HEK293 (cell line): ENCODE measurements around the gene PANX1.

ENCODE experiments used
- CTCF ChIA-PET: fragments of 350-600 bp; formaldehyde crosslinking; extraction: SDS; loops from one replicate; lab custom pipeline; 2021; ENCODE audit warnings: antibody characterized with exemption; lab: Yijun Ruan, JAX
- POLR2A ChIA-PET: fragments of 300-600 bp; formaldehyde crosslinking; extraction: SDS; loops from one replicate; lab custom pipeline; 2020; ENCODE audit warnings: antibody characterized with exemption, inconsistent platforms; lab: Yijun Ruan, JAX
- H3K27ac ChIP-seq: fragments of 200-500 bp; sonication (Bioruptor generic); 2 replicates; pipeline ENCODE4 v1.5.1; 2014; ENCODE audit warnings: low read depth, low read length, control low read depth, inconsistent platforms; ENCODE audit errors: extremely low read depth
- H3K36me3 ChIP-seq, 2 experiments: fragments of 200-500 bp in 1 of 2; sonication (Bioruptor generic) in 1 of 2; 1 replicate in 1 of 2; 2 replicates in 1 of 2; pipeline ENCODE4 v1.5.1; 2014 to 2017; ENCODE audit warnings: inconsistent platforms in 2 of 2, low read length in 2 of 2; ENCODE audit not compliant: control insufficient read depth in 2 of 2, insufficient read depth in 1 of 2
- H3K4me1 ChIP-seq: fragments of 200-500 bp; sonication (Bioruptor generic); 2 replicates; pipeline ENCODE4 v1.5.1; 2014; ENCODE audit warnings: mild to moderate bottlenecking, low read length, inconsistent platforms; ENCODE audit not compliant: control insufficient read depth, insufficient read depth
- H3K4me3 ChIP-seq: 2 replicates; pipeline ENCODE4 v1.5.1; 2011; ENCODE audit warnings: low read depth, mild to moderate bottlenecking, control low read depth, low read length, moderate library complexity
- H3K9me3 ChIP-seq: fragments of 200-500 bp; sonication (Bioruptor generic); 2 replicates; pipeline ENCODE4 v1.5.1; 2014; ENCODE audit warnings: low read depth, low read length, inconsistent platforms; ENCODE audit not compliant: control insufficient read depth, insufficient read depth
- EGR2 ChIP-seq: fragments of 450-650 bp; formaldehyde crosslinking; IDR thresholded peaks from 2 replicates; pipeline ENCODE4 v1.5.1; 2016; ENCODE audit warnings: low read depth, missing biosample characterization, missing genetic modification characterization
- FEZF1 ChIP-seq: fragments of 450-650 bp; formaldehyde crosslinking; IDR thresholded peaks from 2 replicates; pipeline ENCODE4 v1.5.1; 2016; ENCODE audit warnings: missing biosample characterization, missing genetic modification characterization
- GLI4 ChIP-seq: fragments of 450-650 bp; formaldehyde crosslinking; IDR thresholded peaks from 2 replicates; pipeline ENCODE4 v1.5.1; 2016; ENCODE audit warnings: missing biosample characterization, missing genetic modification characterization
- GLIS1 ChIP-seq: fragments of 450-650 bp; formaldehyde crosslinking; IDR thresholded peaks from 2 replicates; pipeline ENCODE4 v1.5.1; 2016; ENCODE audit warnings: missing biosample characterization, missing genetic modification characterization
- HOXD13 ChIP-seq: sonication (generic); formaldehyde crosslinking; IDR thresholded peaks from 2 replicates; pipeline ENCODE4 v1.8.0; 2022; ENCODE audit warnings: missing genetic modification reagents, borderline replicate concordance
- PRDM1 ChIP-seq: fragments of 450-650 bp; formaldehyde crosslinking; IDR thresholded peaks from 2 replicates; pipeline ENCODE4; 2016; ENCODE audit warnings: missing biosample characterization, missing genetic modification characterization
- PRDM4 ChIP-seq: fragments of 450-650 bp; formaldehyde crosslinking; IDR thresholded peaks from 2 replicates; pipeline ENCODE4 v1.5.1; 2017; ENCODE audit warnings: missing biosample characterization, missing genetic modification characterization
- SCRT1 ChIP-seq: fragments of 450-650 bp; formaldehyde crosslinking; IDR thresholded peaks from 2 replicates; pipeline ENCODE4 v1.5.1; 2016; ENCODE audit warnings: missing biosample characterization, missing genetic modification characterization, borderline replicate concordance
- YY2 ChIP-seq: fragments of 450-650 bp; formaldehyde crosslinking; IDR thresholded peaks from 2 replicates; pipeline ENCODE4 v1.5.1; 2016; ENCODE audit warnings: missing biosample characterization, missing genetic modification characterization
- ZBTB1 ChIP-seq: fragments of 450-650 bp; formaldehyde crosslinking; IDR thresholded peaks from 2 replicates; pipeline ENCODE4 v1.5.1; 2016; ENCODE audit warnings: missing biosample characterization, missing genetic modification characterization
- ZNF202 ChIP-seq: fragments of 450-650 bp; formaldehyde crosslinking; IDR thresholded peaks from 2 replicates; pipeline ENCODE4 v1.5.1; 2016; ENCODE audit warnings: missing biosample characterization, missing genetic modification characterization, borderline replicate concordance
- ZNF23 ChIP-seq: fragments of 450-650 bp; formaldehyde crosslinking; IDR thresholded peaks from 2 replicates; pipeline ENCODE4 v1.5.1; 2016; ENCODE audit warnings: missing biosample characterization, missing genetic modification characterization, borderline replicate concordance
- ZNF24 ChIP-seq: fragments of 450-650 bp; formaldehyde crosslinking; IDR thresholded peaks from 2 replicates; pipeline ENCODE4 v1.5.1; 2016; ENCODE audit warnings: missing biosample characterization, missing genetic modification characterization
- ZNF248 ChIP-seq: fragments of 450-650 bp; formaldehyde crosslinking; IDR thresholded peaks from 2 replicates; pipeline ENCODE4 v1.5.1; 2017; ENCODE audit warnings: missing biosample characterization, missing genetic modification characterization
- ZNF404 ChIP-seq: fragments of 450-650 bp; formaldehyde crosslinking; IDR thresholded peaks from 2 replicates; pipeline ENCODE4 v1.5.1; 2017; ENCODE audit warnings: missing biosample characterization, missing genetic modification characterization
- ZNF600 ChIP-seq: fragments of 450-650 bp; formaldehyde crosslinking; IDR thresholded peaks from 2 replicates; pipeline ENCODE4 v1.5.1; 2016; ENCODE audit warnings: missing biosample characterization, missing genetic modification characterization
- ZNF677 ChIP-seq: fragments of 450-650 bp; IDR thresholded peaks from 2 replicates; pipeline ENCODE4 v1.5.0; 2018; ENCODE audit warnings: missing biosample characterization, mild to moderate bottlenecking, missing genetic modification characterization, moderate library complexity
- ZNF707 ChIP-seq: fragments of 450-650 bp; formaldehyde crosslinking; IDR thresholded peaks from 2 replicates; pipeline ENCODE4 v1.5.1; 2016; ENCODE audit warnings: missing biosample characterization, missing genetic modification characterization
- ZNF76 ChIP-seq: fragments of 450-650 bp; formaldehyde crosslinking; IDR thresholded peaks from 2 replicates; pipeline ENCODE4; 2016; ENCODE audit warnings: low read depth, missing biosample characterization, missing genetic modification characterization, borderline replicate concordance
- ZNF837 ChIP-seq: fragments of 450-650 bp; formaldehyde crosslinking; IDR thresholded peaks from 2 replicates; pipeline ENCODE4 v1.5.1; 2016; ENCODE audit warnings: missing biosample characterization, missing genetic modification characterization
- ZSCAN18 ChIP-seq: fragments of 450-650 bp; formaldehyde crosslinking; IDR thresholded peaks from 2 replicates; pipeline ENCODE4 v1.5.1; 2016; ENCODE audit warnings: missing biosample characterization, missing genetic modification characterization

The PANX1 gene

GRCh38 chr11:94186342-94187203 is 57.9 kb downstream of the PANX1 start:
- H3K27ac ChIP-seq = no peak overlapping the region
- no peaks in the 10 kb centered on the region for H3K9me3 ChIP-seq
- H3K4me1 ChIP-seq = no peaks in the 10 kb centered on the region
- ChIA-PET CTCF (no interaction called here), POLR2A (no interaction called here)
- H3K36me3 ChIP-seq = peaks cover 0 to 3% of the 10 kb centered on the region in 2 experiments; a peak in 1 of 3 replicates
- no peak overlapping the region for H3K4me3 ChIP-seq
- no peak for TF ChIP-seq SCRT1 (tag by site-specific recombination)
- TF ChIP-seq GLI4 = no peak
- no peak for TF ChIP-seq ZSCAN18 (tag by site-specific recombination)
- no peak for TF ChIP-seq HOXD13 (CRISPR knock-in tag)
- no peak for TF ChIP-seq ZNF76 (tag by site-specific recombination)
- TF ChIP-seq ZNF677 (tag by site-specific recombination) = no peak
- no peak for TF ChIP-seq PRDM1 (tag by site-specific recombination)
- TF ChIP-seq ZNF23 (tag by site-specific recombination) = no peak
- no peak for TF ChIP-seq ZNF202 (tag by site-specific recombination)
- TF ChIP-seq FEZF1 (tag by site-specific recombination) = no peak
- no peak for TF ChIP-seq ZNF707
- no peak for TF ChIP-seq PRDM4 (tag by site-specific recombination)
- no peak for TF ChIP-seq ZNF24 (tag by site-specific recombination)

GRCh38 chr11:94193288-94193687 is 64.6 kb downstream of the PANX1 start:
- no peaks in the 10 kb centered on the region for H3K4me1 ChIP-seq
- POLR2A ChIA-PET = no interaction called here
- CTCF ChIA-PET = interaction anchor here (0.7 to 3.0 kb wide), 2 partner anchors 9 to 822 kb away, joined by 3 to 17 read pairs; no protein-coding TSS in a partner anchor
- TF ChIP-seq ZNF404 (tag by site-specific recombination) (no peak), EGR2 (tag by site-specific recombination) (no peak), ZNF837 (tag by site-specific recombination) (no peak), YY2 (no peak), GLIS1 (tag by site-specific recombination) (no peak), ZNF600 (tag by site-specific recombination) (no peak), ZBTB1 (tag by site-specific recombination) (no peak), ZNF248 (tag by site-specific recombination) (no peak)
- H3K4me3 ChIP-seq = no peak overlapping the region
- H3K27ac ChIP-seq = no peak overlapping the region
- H3K9me3 ChIP-seq = no peaks in the 10 kb centered on the region
- no peaks in the 10 kb centered on the region for H3K36me3 ChIP-seq
